K562 (cell line): Measurements from ENCODE around the gene CACNA2D3. TPM values are rescaled to one million over a fixed set of nuclear protein-coding genes. Genes with fewer than 3 reads are reported as not detected.

Experiments used
- ATAC-seq: fragments of 200-7000 bp; cut with Tn5 transposase; 3 replicates; pipeline ENCODE4 v1.9.1; 2020; ENCODE audit warnings: moderate library complexity
- BruUV-seq: library from RNA; stranded (reverse); fragments of 400-500 nt; replicated peaks from 2 replicates; lab custom pipeline; 2021; lab: Mats Ljungman, UMichigan
- CTCF ChIA-PET: fragments of 300-600 bp; formaldehyde crosslinking; extraction: SDS; loops from one replicate; lab custom pipeline; 2021; ENCODE audit warnings: low intra/inter-chr PET ratio; lab: Yijun Ruan, JAX
- POLR2A ChIA-PET: fragments of 300-600, 350-650 bp; sonication (Branson Sonifier 250); formaldehyde crosslinking; extraction: SDS; loops from one replicate; lab custom pipeline; 2021; ENCODE audit warnings: antibody characterized with exemption, inconsistent platforms; lab: Yijun Ruan, JAX
- DNase-seq, 4 experiments: peaks; one replicate each; pipeline versions ENCODE4 v3.0.0 to v3.0.0-alpha.2; 2011 to 2018; ENCODE audit warnings: low spot score in 3 of 4, mixed read lengths in 3 of 4; ENCODE audit errors: extremely low read depth in 1 of 4
- FAIRE-seq: peaks from 2 replicates; lab custom pipeline; 2011; peaks lifted over from hg19 to GRCh38; lab: Jason Lieb, UNC
- H2AFZ ChIP-seq: 2 replicates; pipeline ENCODE4 v1.6.0; 2011; ENCODE audit warnings: low read depth, low read length, control low read depth, inconsistent platforms
- H3K27ac ChIP-seq: fragments of 200-600 bp; 3 replicates; pipeline ENCODE4 v1.8.0; 2011; ENCODE audit warnings: low read depth, mild to moderate bottlenecking, control low read depth, inconsistent platforms, low read length, moderate library complexity, mixed read lengths; ENCODE audit errors: extremely low read depth
- H3K27me3 ChIP-seq, 2 experiments: fragments of 300-600 bp in 1 of 2; 2 replicates in 1 of 2; 3 replicates in 1 of 2; pipeline versions ENCODE4 v1.6.0 to v1.8.0; 2011; ENCODE audit warnings: inconsistent platforms in 2 of 2, low read length in 2 of 2, mild to moderate bottlenecking in 1 of 2, mixed read lengths in 1 of 2, moderate library complexity in 1 of 2; ENCODE audit not compliant: control insufficient read depth in 2 of 2, insufficient read depth in 2 of 2
- H3K36me3 ChIP-seq: fragments of 300-600 bp; 3 replicates; pipeline ENCODE4 v1.8.0; 2011; ENCODE audit warnings: mild to moderate bottlenecking, low read length, inconsistent platforms; ENCODE audit not compliant: control insufficient read depth, insufficient read depth
- H3K4me1 ChIP-seq, 2 experiments: fragments of 200-600 bp in 1 of 2; replicated peaks in 1 of 2; 2 replicates in 1 of 2; 3 replicates in 1 of 2; pipeline versions ENCODE4 v1.5.1 to v1.8.0; 2011; ENCODE audit warnings: inconsistent platforms in 2 of 2, low read length in 2 of 2, mild to moderate bottlenecking in 1 of 2, mixed read lengths in 1 of 2, moderate library complexity in 1 of 2; ENCODE audit not compliant: control insufficient read depth in 2 of 2, insufficient read depth in 2 of 2
- H3K4me2 ChIP-seq: 2 replicates; pipeline ENCODE4 v1.6.1; 2011; ENCODE audit warnings: low read length, control low read depth, inconsistent platforms, mixed read lengths; ENCODE audit not compliant: insufficient read depth
- H3K4me3 ChIP-seq: fragments of 200-600 bp; sonication (generic), shearing (Covaris generic); 2 replicates; pipeline ENCODE4 v1.5.1; 2016; ENCODE audit warnings: control low read depth, inconsistent platforms
- H3K79me2 ChIP-seq: fragments of 200-600 bp; 3 replicates; pipeline ENCODE4 v1.8.0; 2011; ENCODE audit warnings: low read length, inconsistent platforms; ENCODE audit not compliant: control insufficient read depth, insufficient read depth
- H3K9ac ChIP-seq, 2 experiments: 2 replicates each; pipeline versions ENCODE4 v1.6.0 to v1.6.1; 2011; ENCODE audit warnings: low read depth in 2 of 2, low read length in 2 of 2, control low read depth in 1 of 2, inconsistent platforms in 1 of 2, mild to moderate bottlenecking in 1 of 2, mixed read lengths in 1 of 2; ENCODE audit not compliant: insufficient read depth in 1 of 2
- H3K9me1 ChIP-seq: one replicate; pipeline ENCODE4 v1.6.0; 2011; ENCODE audit warnings: inconsistent platforms, mild to moderate bottlenecking, low read length, moderate library complexity; ENCODE audit not compliant: control insufficient read depth, insufficient read depth
- H3K9me3 ChIP-seq: replicated peaks from 2 replicates; pipeline ENCODE4 v1.5.1; 2011; ENCODE audit warnings: low read depth, low read length, inconsistent platforms; ENCODE audit not compliant: control insufficient read depth, insufficient read depth
- H4K20me1 ChIP-seq: replicated peaks from 2 replicates; pipeline ENCODE4 v1.6.1; 2011; ENCODE audit warnings: low read length, inconsistent platforms, mixed read lengths; ENCODE audit not compliant: control insufficient read depth, insufficient read depth
- AFF4 ChIP-seq: sonication (generic); formaldehyde crosslinking; IDR thresholded peaks from 2 replicates; pipeline ENCODE4 v1.8.0; 2023; ENCODE audit warnings: mild to moderate bottlenecking, missing genetic modification reagents
- CBX1 ChIP-seq: sonication (generic); IDR thresholded peaks from 2 replicates; pipeline ENCODE4 v1.6.1; 2016; ENCODE audit warnings: antibody characterized with exemption, low read depth, mild to moderate bottlenecking
- CGGBP1 ChIP-seq: fragments of 250-450 bp; sonication (Bioruptor Pico); IDR thresholded peaks from 2 replicates; pipeline ENCODE4 v1.9.0; 2021; ENCODE audit warnings: mild to moderate bottlenecking
- FOXJ2 ChIP-seq: fragments of 200-800 bp; sonication (Bioruptor generic); IDR thresholded peaks from 2 replicates; pipeline ENCODE4 v1.6.1; 2016; ENCODE audit warnings: missing genetic modification characterization, missing compliant biosample characterization
- GABPB1 ChIP-seq: sonication (generic); formaldehyde crosslinking; IDR thresholded peaks from 2 replicates; pipeline ENCODE4 v1.8.0; 2022; ENCODE audit warnings: mild to moderate bottlenecking, missing genetic modification reagents
- HBP1 ChIP-seq: fragments of 450-650 bp; formaldehyde crosslinking; IDR thresholded peaks from 2 replicates; pipeline ENCODE4 v1.4.0; 2022; ENCODE audit warnings: missing genetic modification characterization
- PHTF2 ChIP-seq: fragments of 250-450 bp; sonication (Bioruptor Pico); IDR thresholded peaks from 2 replicates; pipeline ENCODE4 v1.5.0; 2021; ENCODE audit warnings: mild to moderate bottlenecking
- RBM25 ChIP-seq: fragments of 200-400 bp; formaldehyde crosslinking; IDR thresholded peaks from 2 replicates; pipeline ENCODE4 v1.6.1; 2018; ENCODE audit warnings: low read length, low read depth, moderate library complexity; ENCODE audit not compliant: severe bottlenecking
- SMARCB1 ChIP-seq: IDR thresholded peaks from 2 replicates; pipeline ENCODE4 v1.6.1; 2011; ENCODE audit warnings: improper control_type of control experiment, low read depth; ENCODE audit not compliant: insufficient read length
- ZNF592 ChIP-seq: fragments of 450-650 bp; IDR thresholded peaks from 2 replicates; pipeline ENCODE4 v1.6.1; 2017; ENCODE audit warnings: antibody characterized with exemption, mild to moderate bottlenecking
- ZNF764 ChIP-seq: fragments of 250-450 bp; sonication (Bioruptor Pico); IDR thresholded peaks from 2 replicates; pipeline ENCODE4 v1.4.0; 2020; ENCODE audit warnings: low read depth, mild to moderate bottlenecking, moderate library complexity
- WGBS: fragments of 100-300 bp; shearing (Covaris generic); methylation state at CpG from one replicate; pipeline ENCODE4 v1.1.6; 2016; ENCODE audit warnings: low coverage, mixed read lengths; ENCODE audit not compliant: insufficient coverage; ENCODE audit errors: missing lambda C conversion rate; 5-methylcytosine and 5-hydroxymethylcytosine counted together
- in situ Hi-C: fragments of 300-500 bp; cut with MboI; formaldehyde crosslinking; loops from 4 replicates; pipeline ENCODE4 v1.15.0; 2018; ENCODE audit warnings: inconsistent platforms, mixed read lengths
- intact Hi-C: fragments of 100-400 bp; cut with micrococcal nuclease; formaldehyde crosslinking; loops from 2 replicates; pipeline ENCODE4 v1.14.2; 2022
- polyA plus RNA-seq, 8 experiments: library from polyadenylated mRNA; depleted of rRNA in 4 of 8; stranded (reverse) in 5 of 8; unstranded in 3 of 8; fragments of >200 nt; fragmentation: Nextera tagmentation in 2 of 8; fragmentation: Illumina TruSeq in 1 of 8; extraction: Ambion mirVana in 2 of 8; extraction: Trizol in 1 of 8; gene quantifications; 2 replicates each; pipeline versions ENCODE4 v1.2.1 to v1.2.3, GENCODE V29; 2011 to 2014; ENCODE audit warnings: inconsistent platforms in 1 of 8, missing spikeins in 1 of 8
- total RNA-seq, 7 experiments: library from RNA; depleted of rRNA in 6 of 7; stranded (reverse); fragments of >200 nt in 6 of 7; fragmentation: Illumina TruSeq in 2 of 7; extraction: Trizol in 2 of 7; gene quantifications; 2 replicates each; pipeline versions ENCODE4 v1.2.1 to v1.2.3, GENCODE V29; 2011 to 2021; ENCODE audit warnings: low replicate concordance in 1 of 7

Gene CACNA2D3
- total and polyA plus RNA-seq, 9 of the 15 experiments (the other 6 are each of a cell fraction or from before 2014, with no cell fraction given): 0.01 TPM; not detected in 8

- CTCF ChIA-PET: interaction anchor here (0.6 kb wide), 1 partner anchor 20 kb away, joined by 3 read pairs; no protein-coding TSS in a partner anchor
- no peak overlapping the region for H3K4me2 ChIP-seq
- DNase-seq (no peak), ATAC-seq (no peak), FAIRE-seq (no peak)
- H3K4me3 ChIP-seq: no peak overlapping the region
- H3K27me3 ChIP-seq: no peaks in the 10 kb centered on the region
- BruUV-seq: no TSS peak
- H3K9me3 ChIP-seq: no peaks in the 10 kb centered on the region
- in situ Hi-C loops: no loop called here
- no peak overlapping the region for H2AFZ ChIP-seq
- H4K20me1 ChIP-seq: no peaks in the 10 kb centered on the region
- intact Hi-C loops: loop anchor here (10.0 kb wide), 1 partner anchor 109 kb away; no protein-coding TSS in a partner anchor
- 0% methylated on average over 5 of the region's 5 CpGs for WGBS
- no peaks in the 10 kb centered on the region for H3K79me2 ChIP-seq
- no peaks in the 10 kb centered on the region for H3K36me3 ChIP-seq
- no peaks in the 10 kb centered on the region for H3K9me1 ChIP-seq
- H3K4me1 ChIP-seq: no peaks in the 10 kb centered on the region
- no peak overlapping the region for H3K9ac ChIP-seq
- POLR2A ChIA-PET: interaction anchor here (0.6 kb wide), 1 partner anchor 225 kb away, joined by 5 read pairs; no protein-coding TSS in a partner anchor
- H3K27ac ChIP-seq: no peak overlapping the region
- TF ChIP-seq PHTF2 (CRISPR knock-in tag): no peak
- TF ChIP-seq CBX1: no peak
- TF ChIP-seq AFF4 (CRISPR knock-in tag): no peak
- TF ChIP-seq GABPB1 (CRISPR knock-in tag): no peak
- TF ChIP-seq ZNF592: no peak
- no peak for TF ChIP-seq ZNF764 (CRISPR knock-in tag)
- TF ChIP-seq CGGBP1 (CRISPR knock-in tag): no peak
- TF ChIP-seq FOXJ2 (tag): no peak
- TF ChIP-seq HBP1 (CRISPR knock-in tag): no peak
- TF ChIP-seq RBM25: no peak
- TF ChIP-seq SMARCB1: no peak
These were observed 861.1 kb downstream of the CACNA2D3 start for GRCh38 chr3:54983266-54984099.
